Adipose tissue (tissue), 3 donors: ENCODE results near the gene PIAS1. TPM values are rescaled to one million over a fixed set of nuclear protein-coding genes. Genes with fewer than 3 reads are reported as not detected.
"Not testable (repeated sequence)": the region's sequence is repeated elsewhere in the genome, so short reads cannot be mapped to it uniquely, and the experiment has no call there.

ENCODE experiments used
- H3K27ac ChIP-seq: one replicate; pipeline ENCODE4 v1.5.1; 2013; ENCODE audit warnings: low read depth, low read length
- WGBS, 3 donors: extraction: QIAGEN DNeasy Blood & Tissue Kit; methylation state at CpG; one replicate each; pipeline ENCODE4 v1.1.7; 2013; 5-methylcytosine and 5-hydroxymethylcytosine counted together
- polyA plus RNA-seq, 3 donors: library from polyadenylated mRNA; stranded (reverse); fragments of 200-250 nt; gene quantifications; one replicate each; pipeline ENCODE4 v1.2.3, GENCODE V29; 2013
- donor health status: healthy with polysubstance abuse.
- donor health status: Bipolar disorder and iron deficiency.
- donor health status: healthy.

PIAS1 gene
- polyA plus RNA-seq, 3 donors, result 4.6 to 10.8 (median 7.9) TPM

DNA sequence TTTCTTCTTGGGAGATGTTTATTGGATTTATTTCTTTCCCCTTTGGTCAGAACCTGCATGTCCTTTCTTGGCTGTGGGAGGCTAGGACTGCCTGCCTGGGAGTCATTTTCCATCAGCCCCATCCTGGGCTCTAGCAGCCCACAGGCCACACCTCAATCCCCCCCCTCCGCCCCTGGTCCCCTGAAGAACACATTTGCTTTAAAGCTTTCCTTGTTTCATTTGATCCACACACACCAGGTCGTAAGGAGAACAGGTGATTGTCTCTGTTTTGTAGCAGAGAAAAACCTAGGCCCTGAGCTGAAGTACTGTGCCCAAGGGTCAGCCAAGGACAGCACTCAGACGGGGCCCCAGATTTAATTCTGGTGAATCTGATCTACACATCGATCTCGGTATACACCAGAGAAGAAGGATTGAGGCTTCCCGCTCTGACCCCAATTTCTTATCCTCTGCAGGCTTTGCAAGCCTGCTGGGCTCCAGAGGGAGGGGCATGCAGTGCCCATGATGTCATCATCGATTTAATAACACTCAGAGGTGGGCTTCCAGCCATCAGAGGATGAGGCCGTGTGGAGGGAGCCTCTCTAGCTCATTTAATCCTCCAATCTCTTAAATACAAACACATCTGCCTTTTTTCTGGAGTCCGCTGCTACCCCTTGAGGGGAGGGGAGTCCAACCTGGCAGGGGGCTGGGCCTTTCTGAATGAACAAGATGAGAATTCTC is 177.1 kb downstream of the PIAS1 start:
- H3K27ac ChIP-seq, result no peak overlapping the region
- WGBS, 3 donors, result 72 to 81% (median 81%) methylated on average over 9 of the region's 9 CpGs

DNA sequence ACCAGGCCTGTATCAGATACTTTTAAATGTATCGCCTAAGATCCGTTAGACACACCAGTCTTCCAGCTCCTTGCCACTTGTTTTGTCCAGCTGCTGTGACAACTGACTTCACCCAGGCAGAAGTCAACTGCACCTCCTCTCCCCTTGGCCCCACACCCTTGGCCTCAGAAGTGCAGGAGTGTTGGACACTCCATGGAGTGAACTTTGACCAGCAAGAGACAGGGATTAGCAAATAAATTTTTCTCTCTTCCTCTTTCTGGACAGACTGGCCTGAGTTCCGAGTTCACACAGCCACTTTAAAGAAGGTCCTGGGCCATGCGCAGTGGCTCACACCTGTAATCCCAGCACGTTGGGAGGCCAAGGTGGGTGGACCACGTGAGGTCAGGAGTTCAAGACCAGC is 178.3 kb downstream of the PIAS1 start:
- no peak overlapping the region for H3K27ac ChIP-seq
- WGBS, 3 donors, result 74 to 82% (median 80%) methylated on average over 6 of the region's 6 CpGs

DNA sequence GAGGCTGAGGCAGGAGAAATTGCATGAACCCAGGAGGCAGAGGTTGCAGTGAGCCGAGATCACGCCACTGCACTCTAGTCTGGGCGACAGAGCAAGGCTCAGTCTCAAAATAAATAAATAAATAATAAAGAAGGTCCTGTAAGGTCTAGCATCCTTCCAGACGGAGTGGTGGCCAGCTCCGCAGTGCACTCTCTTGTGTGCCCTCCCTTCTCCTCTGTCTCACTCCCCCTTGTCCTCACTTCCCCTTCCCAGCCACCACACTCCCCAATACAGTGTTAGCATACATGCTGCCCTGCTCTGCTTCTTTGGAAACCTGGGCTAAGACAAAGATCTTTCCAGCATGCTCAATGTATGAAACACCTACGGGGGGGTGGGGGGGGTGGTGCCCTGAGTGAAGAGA is 178.8 kb downstream of the PIAS1 start:
- no peak overlapping the region for H3K27ac ChIP-seq
- 64 to 93% (median 85%) methylated on average over 6 of the region's 6 CpGs for WGBS, 3 donors

DNA sequence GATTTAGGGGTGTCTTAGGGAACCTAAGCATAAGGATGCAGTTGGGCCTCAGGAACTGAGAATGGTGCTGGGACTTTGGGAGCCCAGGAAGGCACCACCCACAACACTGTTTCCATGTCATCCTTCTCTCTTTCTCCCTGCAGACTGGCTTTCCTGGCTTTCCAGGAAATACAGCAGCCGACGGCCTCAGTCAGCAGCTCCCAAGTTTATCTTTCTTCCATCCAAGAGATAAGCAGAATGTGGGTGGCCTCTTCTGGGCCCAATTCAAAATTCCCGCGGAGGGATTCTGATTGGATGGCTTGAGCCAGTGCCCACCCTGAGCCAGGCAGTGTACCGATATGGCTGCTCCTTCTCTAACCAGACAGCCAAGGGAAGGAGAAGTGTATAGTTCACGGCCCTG is 179.9 kb downstream of the PIAS1 start:
- 48 to 71% (median 62%) methylated on average over 6 of the region's 6 CpGs for WGBS, 3 donors
- no peak overlapping the region for H3K27ac ChIP-seq

DNA sequence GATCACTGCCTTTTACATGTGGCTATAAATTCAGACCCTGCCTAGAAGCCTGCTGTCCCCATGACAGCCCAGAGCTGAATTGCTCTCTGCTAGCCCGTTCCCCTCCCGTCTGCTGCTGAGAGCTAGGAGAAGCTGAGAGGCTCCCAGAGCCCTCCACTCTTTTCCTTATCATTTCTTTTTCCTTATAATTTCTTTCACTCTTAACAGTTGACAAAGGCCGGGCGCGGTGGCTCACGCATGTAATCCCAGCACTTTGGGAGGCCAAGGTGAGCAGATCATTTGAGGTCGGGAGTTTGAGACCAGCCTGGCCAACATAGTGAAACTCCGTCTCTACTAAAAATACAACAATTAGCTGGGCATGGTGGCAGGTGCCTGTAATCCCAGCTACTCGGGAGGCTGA is 180.4 kb downstream of the PIAS1 start:
- 92 to 97% (median 94%) methylated on average over 9 of the region's 9 CpGs for WGBS, 3 donors

DNA sequence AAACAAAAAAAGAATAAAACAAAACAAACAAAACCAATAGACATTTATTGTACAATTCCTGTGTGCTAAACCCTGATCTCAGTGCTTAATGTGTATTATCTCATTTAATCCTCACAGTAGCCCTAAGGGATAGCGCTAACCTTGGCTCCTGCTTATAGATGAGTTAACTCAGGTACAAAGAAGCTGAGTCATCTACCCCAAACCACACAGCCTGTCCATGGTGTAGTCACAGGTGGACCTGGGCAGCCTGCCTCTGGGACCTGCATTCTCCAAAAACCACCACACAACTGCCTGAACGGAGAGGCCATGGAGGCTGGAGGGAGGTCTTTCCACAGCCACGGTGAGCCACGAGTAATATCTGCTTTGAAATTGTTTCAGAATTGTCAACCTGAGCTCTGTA is 180.9 kb downstream of the PIAS1 start:
- H3K27ac ChIP-seq, result no peak overlapping the region
- 80 to 92% (median 88%) methylated on average over 4 of the region's 4 CpGs for WGBS, 3 donors

More for the DNA sequence above, 180.4 kb downstream of the PIAS1 start:
- H3K27ac ChIP-seq, result not testable (repeated sequence)

DNA sequence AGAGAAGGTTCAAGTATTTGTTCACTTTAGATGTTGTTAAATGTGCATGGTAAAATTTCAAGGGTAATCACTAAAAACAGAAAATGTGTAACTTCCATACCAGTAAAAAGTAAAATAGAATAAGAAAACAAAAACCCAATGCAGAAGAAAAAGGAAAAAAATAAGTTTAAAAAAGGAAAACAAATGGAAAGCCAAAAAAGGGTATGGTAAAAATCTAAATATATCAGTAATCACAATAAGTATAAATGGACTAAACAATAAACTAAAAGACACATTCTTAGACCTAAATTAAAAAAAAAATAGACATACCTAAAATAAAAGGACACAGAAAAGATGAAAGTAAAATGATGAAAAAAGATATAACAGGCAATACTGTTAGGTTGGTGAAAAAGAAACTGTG is 184.9 kb downstream of the PIAS1 start:
- no peak overlapping the region for H3K27ac ChIP-seq

DNA sequence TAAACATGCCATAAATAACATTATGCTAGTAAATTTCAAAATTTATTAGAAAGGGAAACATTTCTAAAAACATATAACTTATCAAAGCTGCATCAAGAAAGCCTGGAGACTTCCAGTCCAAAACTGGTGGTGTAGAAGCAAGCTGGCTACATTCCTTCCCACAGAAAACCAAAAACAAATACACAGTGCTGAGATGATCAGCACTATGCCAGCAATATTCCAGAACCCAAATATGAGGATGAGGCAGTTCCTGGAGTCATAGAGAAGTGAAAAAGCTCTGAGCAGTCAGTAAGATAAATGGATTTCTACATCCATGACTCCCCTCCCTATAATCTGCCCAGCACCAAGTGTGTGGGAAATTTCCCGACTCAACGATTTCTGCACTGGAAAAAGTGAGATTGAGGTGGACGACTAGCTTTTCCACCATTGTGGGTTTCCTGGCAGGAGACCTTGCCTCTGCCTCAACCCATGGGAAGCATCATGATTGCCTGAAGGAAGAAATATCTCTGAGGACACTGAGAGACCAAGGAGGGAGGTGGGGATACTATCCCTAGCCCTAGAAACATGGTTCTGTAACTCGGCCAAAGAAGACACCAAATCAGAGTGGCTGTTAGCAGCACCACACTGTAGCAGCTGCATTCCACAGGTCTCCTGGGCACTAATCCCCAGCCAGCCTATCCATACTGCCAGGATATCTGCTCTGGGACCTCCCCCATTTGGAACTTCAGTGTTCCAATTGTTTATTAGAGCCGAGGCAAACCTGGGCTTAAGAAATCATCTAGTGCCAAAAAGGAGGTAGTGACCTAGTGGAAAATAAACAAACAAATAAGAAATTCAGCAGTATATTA is 187.2 kb downstream of the PIAS1 start:
- WGBS, 3 donors, result 68 to 82% (median 74%) methylated on average over 5 of the region's 5 CpGs
- no peak overlapping the region for H3K27ac ChIP-seq

Other genes with a start within 250 kb of the PIAS1 start
- under 1 TPM in 2 of 3 donors, not detected in 1; 0.14 to 0.40 TPM for gene SKOR1, start 228.8 kb upstream of the PIAS1 start, polyA plus RNA-seq
- not detected for gene RNU6-1, start 214.3 kb upstream of the PIAS1 start, polyA plus RNA-seq
- 10 to 100 TPM in 1 of 3 donors, 1 to 10 TPM in 2; 4.8 to 15.3 (median 5.3) TPM for gene CALML4, start 151.0 kb downstream of the PIAS1 start, polyA plus RNA-seq
- 10 to 100 TPM; 10.5 to 15.7 (median 15.0) TPM for gene CLN6, start 175.4 kb downstream of the PIAS1 start, polyA plus RNA-seq
- gene FEM1B, start 223.4 kb downstream of the PIAS1 start, polyA plus RNA-seq, result 10 to 100 TPM in 2 of 3 donors, 1 to 10 TPM in 1; 5.1 to 15.6 (median 11.7) TPM